ENCODE data around the gene ANXA4. TPM values are rescaled to one million over a fixed set of nuclear protein-coding genes. Genes with fewer than 3 reads are reported as not detected.
"Not testable (repeated sequence)": the region's sequence is repeated elsewhere in the genome, so short reads cannot be mapped to it uniquely, and the experiment has no call there.

ANXA4 gene
- total and polyA plus RNA-seq, 4 donors: 17.6 to 135 (median 59.4) TPM

- no peak for TF ChIP-seq ZBTB33 (IDR thresholded peaks at IDR 0.05)
- TF ChIP-seq ATF3 (IDR thresholded peaks at IDR 0.05): no peak
- TF ChIP-seq HNF4G (IDR thresholded peaks at IDR 0.05): no peak
These were observed 20.1 kb downstream of the ANXA4 start (continued) for GRCh38 chr2:69762025-69762424.

- Histone ChIP-seq H3K9ac (ENCODE audit: low read depth in 1 of 2, low read length in 2 of 2) (no peak overlapping the region), H3K27me3 (ENCODE audit: control insufficient read depth in 4 of 4, insufficient read depth in 4 of 4, low read length in 3 of 4) (no peaks in the 10 kb centered on the region), H3K9me3 (ENCODE audit: control insufficient read depth in 4 of 4, low read length in 3 of 4) (no peaks in the 10 kb centered on the region), H3K4me1 (ENCODE audit: control insufficient read depth in 4 of 4, insufficient read depth in 4 of 4, low read length in 3 of 4) (peaks cover 0 to 24% (median 10%) of the 10 kb centered on the region in 4 donors), H3K27ac (ENCODE audit: low read depth in 1 of 2, low read length in 2 of 2) (no peak overlapping the region), H3K4me3 (ENCODE audit: low read depth in 1 of 3, low read length in 3 of 3) (no peak overlapping the region), H3K36me3 (ENCODE audit: control insufficient read depth in 4 of 4, insufficient read depth in 3 of 4, low read depth in 1 of 4, low read length in 3 of 4) (peaks cover 0 to 10% (median 3%) of the 10 kb centered on the region in 4 donors)
- TF ChIP-seq GABPA (IDR thresholded peaks at IDR 0.05 in 1 of 2, conservative IDR thresholded peaks at IDR 0.05 in 1 of 2) (no peak), ZBTB33 (IDR thresholded peaks at IDR 0.05) (no peak), CTCF (IDR thresholded peaks at IDR 0.05; ENCODE audit: low read depth, low read length, missing input control) (no peak), REST (IDR thresholded peaks at IDR 0.05) (no peak), RXRA (IDR thresholded peaks at IDR 0.05) (no peak), NR2F2 (IDR thresholded peaks at IDR 0.05) (no peak), FOXA2 (IDR thresholded peaks at IDR 0.05) (no peak), HNF4A (conservative IDR thresholded peaks at IDR 0.05) (no peak), HNF4G (IDR thresholded peaks at IDR 0.05) (no peak), TAF1 (conservative IDR thresholded peaks at IDR 0.05) (no peak), SP1 (IDR thresholded peaks at IDR 0.05) (no peak), FOXA1 (IDR thresholded peaks at IDR 0.05) (no peak), MAX (IDR thresholded peaks at IDR 0.05) (no peak), EGR1 (IDR thresholded peaks at IDR 0.05; ENCODE audit: low read depth in 2 of 2) (no peak)
- WGBS: 90% methylated on average over 14 of the region's 14 CpGs
- no peak for DNase-seq (ENCODE audit: low spot score)
These were observed 20.9 kb downstream of the ANXA4 start for GRCh38 chr2:69762513-69763494.

- not testable (repeated sequence) for H3K27me3 ChIP-seq (ENCODE audit: control insufficient read depth in 4 of 4, insufficient read depth in 4 of 4, low read length in 3 of 4); H3K9ac ChIP-seq (ENCODE audit: low read depth in 1 of 2, low read length in 2 of 2); DNase-seq (ENCODE audit: low spot score); H3K27ac ChIP-seq (ENCODE audit: low read depth in 1 of 2, low read length in 2 of 2); H3K36me3 ChIP-seq (ENCODE audit: control insufficient read depth in 4 of 4, insufficient read depth in 3 of 4, low read depth in 1 of 4, low read length in 3 of 4); H3K4me3 ChIP-seq (ENCODE audit: low read depth in 1 of 3, low read length in 3 of 3); H3K9me3 ChIP-seq (ENCODE audit: control insufficient read depth in 4 of 4, low read length in 3 of 4)
- H3K4me1 ChIP-seq (ENCODE audit: control insufficient read depth in 4 of 4, insufficient read depth in 4 of 4, low read length in 3 of 4): peaks cover 0 to 34% (median 15%) of the 10 kb centered on the region in 4 donors
- 86% methylated on average over 7 of the region's 7 CpGs for WGBS
These were observed 21.9 kb downstream of the ANXA4 start for GRCh38 chr2:69763831-69764230.

All from liver (tissue), 9 donors.